ENCODE measurements around the gene ZNF358.

Gene ZNF358

DNA sequence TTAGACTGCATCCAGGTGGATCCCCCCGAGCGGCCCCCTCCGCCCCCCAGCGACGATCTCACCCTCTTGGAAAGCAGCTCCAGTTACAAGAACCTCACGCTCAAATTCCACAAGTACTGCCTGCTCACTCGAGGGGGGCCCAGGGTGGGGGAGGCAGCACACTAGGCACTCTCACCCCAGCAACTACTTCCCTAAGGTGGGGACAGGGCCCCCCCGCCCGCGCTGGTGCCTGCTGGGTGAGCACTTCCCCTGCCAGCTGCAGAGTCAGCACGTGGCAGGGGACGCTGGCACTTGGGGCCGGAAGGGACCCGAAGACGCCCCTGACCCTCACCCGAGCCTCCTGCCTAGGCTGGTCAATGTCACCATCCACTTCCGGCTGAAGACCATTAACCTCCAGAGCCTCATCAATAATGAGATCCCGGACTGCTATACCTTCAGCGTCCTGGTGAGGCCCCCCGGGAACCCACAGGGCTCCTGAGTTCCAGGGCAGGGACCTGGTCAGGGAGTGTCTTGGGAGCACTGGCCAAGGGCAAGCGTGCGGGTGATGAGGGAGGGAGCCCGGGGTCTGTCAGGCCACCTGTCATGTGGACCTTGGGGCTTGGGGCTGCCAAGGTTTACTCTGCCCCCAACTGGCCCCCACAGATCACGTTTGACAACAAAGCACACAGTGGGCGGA, 11.8 kb downstream of the ZNF358 start:
- intact Hi-C loops (cut with DNase I; ENCODE audit: low total_unique reads) = no loop called here
- no peak for TF ChIP-seq CTCF (IDR thresholded peaks at IDR 0.05)
- no peaks in the 10 kb centered on the region for H3K9me3 ChIP-seq
- peaks cover 0 to 16% (median 11%) of the 10 kb centered on the region in 4 donors for H3K4me1 ChIP-seq
- no peak overlapping the region for H3K4me3 ChIP-seq
- DNase-seq = peak in 1 of 2 donors; percentile 72
- no peak overlapping the region for H3K27ac ChIP-seq
- no peaks in the 10 kb centered on the region for H3K27me3 ChIP-seq
- H3K36me3 ChIP-seq = peaks cover 16 to 82% (median 44%) of the 10 kb centered on the region in 3 donors

DNA sequence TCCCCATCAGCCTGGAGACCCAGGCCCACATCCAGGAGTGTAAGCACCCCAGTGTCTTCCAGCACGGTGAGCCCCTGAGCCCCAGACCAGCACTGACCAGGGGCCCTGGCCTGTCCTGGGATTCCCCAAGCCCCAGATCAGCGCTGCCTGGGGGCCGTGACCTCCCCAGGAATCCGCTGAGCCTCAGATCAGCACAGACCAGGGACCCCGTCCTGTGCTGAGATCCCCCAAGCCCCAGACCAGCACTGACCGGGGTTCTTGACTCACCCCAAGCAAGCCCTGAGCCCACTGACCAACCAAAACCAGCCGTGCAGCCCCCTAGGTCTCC, 12.3 kb downstream of the ZNF358 start:
- Histone ChIP-seq H3K4me1 (peaks cover 0 to 16% (median 10%) of the 10 kb centered on the region in 4 donors), H3K4me3 (no peak overlapping the region), H3K27me3 (no peaks in the 10 kb centered on the region), H3K36me3 (peaks cover 16 to 84% (median 44%) of the 10 kb centered on the region in 3 donors), H3K9me3 (no peaks in the 10 kb centered on the region), H3K27ac (no peak overlapping the region)
- no peak for DNase-seq
- intact Hi-C loops (cut with DNase I; ENCODE audit: low total_unique reads) = no loop called here
- no peak for TF ChIP-seq CTCF (IDR thresholded peaks at IDR 0.05)

GRCh38 chr19:7528522-7529245, 12.8 kb downstream of the ZNF358 start:
- Histone ChIP-seq H3K4me3 (no peak overlapping the region), H3K27me3 (no peaks in the 10 kb centered on the region), H3K27ac (no peak overlapping the region), H3K4me1 (peaks cover 0 to 16% (median 9%) of the 10 kb centered on the region in 4 donors), H3K9me3 (no peaks in the 10 kb centered on the region), H3K36me3 (peaks cover 16 to 84% (median 44%) of the 10 kb centered on the region in 3 donors)
- no peak for DNase-seq
- intact Hi-C loops (cut with DNase I; ENCODE audit: low total_unique reads) = no loop called here
- no peak for TF ChIP-seq CTCF (IDR thresholded peaks at IDR 0.05)

- intact Hi-C loops (cut with DNase I; ENCODE audit: low total_unique reads) = no loop called here
- peaks cover 16 to 83% (median 44%) of the 10 kb centered on the region in 3 donors for H3K36me3 ChIP-seq
- no peak for TF ChIP-seq CTCF (IDR thresholded peaks at IDR 0.05)
Measured at GRCh38 chr19:7529246-7529600, 13.3 kb downstream of the ZNF358 start.

DNA sequence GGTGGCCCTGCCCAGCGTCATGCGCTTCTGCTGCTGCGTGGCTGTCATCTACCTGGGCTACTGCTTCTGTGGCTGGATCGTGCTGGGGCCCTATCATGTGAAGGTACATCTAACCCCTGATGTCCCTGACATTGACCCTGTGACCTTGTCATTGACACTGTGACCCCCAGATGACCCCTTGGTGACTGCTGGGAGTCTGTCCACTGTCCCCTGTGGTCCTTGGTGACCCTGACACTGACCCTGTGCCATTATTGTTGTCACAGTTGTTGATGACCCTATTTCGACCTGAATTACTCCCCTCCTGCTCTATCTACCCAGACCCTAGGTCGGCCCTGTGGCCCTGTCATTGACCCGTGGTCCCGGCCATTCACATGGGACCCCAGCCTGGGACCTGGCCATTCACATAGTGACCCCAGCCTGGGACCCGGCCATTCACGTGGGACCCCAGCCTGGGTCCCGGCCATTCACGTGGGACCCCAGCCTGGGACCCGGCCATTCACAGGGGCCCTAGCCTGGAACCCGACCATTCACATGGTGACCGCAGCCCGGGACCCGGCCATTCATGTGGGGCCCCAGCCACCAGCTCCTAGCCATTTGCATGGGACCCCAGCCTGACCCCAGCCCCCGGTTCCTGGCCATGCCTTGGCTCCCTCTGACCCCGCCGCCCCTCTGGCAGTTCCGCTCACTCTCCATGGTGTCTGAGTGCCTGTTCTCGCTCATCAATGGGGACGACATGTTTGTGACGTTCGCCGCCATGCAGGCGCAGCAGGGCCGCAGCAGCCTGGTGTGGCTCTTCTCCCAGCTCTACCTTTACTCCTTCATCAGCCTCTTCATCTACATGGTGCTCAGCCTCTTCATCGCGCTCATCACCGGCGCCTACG, 13.9 kb downstream of the ZNF358 start:
- no peak for DNase-seq
- peaks cover 0 to 10% (median 6%) of the 10 kb centered on the region in 4 donors for H3K4me1 ChIP-seq
- no peak for TF ChIP-seq CTCF (IDR thresholded peaks at IDR 0.05)
- no peak overlapping the region for H3K4me3 ChIP-seq
- intact Hi-C loops (cut with DNase I; ENCODE audit: low total_unique reads) = loop anchor here (10.0 kb wide), 1 partner anchor 135 kb away; no protein-coding TSS in a partner anchor
- H3K27me3 ChIP-seq = no peaks in the 10 kb centered on the region
- no peaks in the 10 kb centered on the region for H3K9me3 ChIP-seq
- H3K27ac ChIP-seq = no peak overlapping the region
- H3K36me3 ChIP-seq = peaks cover 16 to 77% (median 38%) of the 10 kb centered on the region in 3 donors

More at GRCh38 chr19:7529246-7529600, 13.3 kb downstream of the ZNF358 start:
- Histone ChIP-seq H3K4me1 (peaks cover 0 to 12% (median 7%) of the 10 kb centered on the region in 4 donors), H3K27me3 (no peaks in the 10 kb centered on the region), H3K9me3 (no peaks in the 10 kb centered on the region), H3K4me3 (no peak overlapping the region), H3K27ac (no peak overlapping the region)
- DNase-seq = no peak

All from tibial artery (tissue), 4 donors.